Measurements from ENCODE around the gene NRARP.

DNA sequence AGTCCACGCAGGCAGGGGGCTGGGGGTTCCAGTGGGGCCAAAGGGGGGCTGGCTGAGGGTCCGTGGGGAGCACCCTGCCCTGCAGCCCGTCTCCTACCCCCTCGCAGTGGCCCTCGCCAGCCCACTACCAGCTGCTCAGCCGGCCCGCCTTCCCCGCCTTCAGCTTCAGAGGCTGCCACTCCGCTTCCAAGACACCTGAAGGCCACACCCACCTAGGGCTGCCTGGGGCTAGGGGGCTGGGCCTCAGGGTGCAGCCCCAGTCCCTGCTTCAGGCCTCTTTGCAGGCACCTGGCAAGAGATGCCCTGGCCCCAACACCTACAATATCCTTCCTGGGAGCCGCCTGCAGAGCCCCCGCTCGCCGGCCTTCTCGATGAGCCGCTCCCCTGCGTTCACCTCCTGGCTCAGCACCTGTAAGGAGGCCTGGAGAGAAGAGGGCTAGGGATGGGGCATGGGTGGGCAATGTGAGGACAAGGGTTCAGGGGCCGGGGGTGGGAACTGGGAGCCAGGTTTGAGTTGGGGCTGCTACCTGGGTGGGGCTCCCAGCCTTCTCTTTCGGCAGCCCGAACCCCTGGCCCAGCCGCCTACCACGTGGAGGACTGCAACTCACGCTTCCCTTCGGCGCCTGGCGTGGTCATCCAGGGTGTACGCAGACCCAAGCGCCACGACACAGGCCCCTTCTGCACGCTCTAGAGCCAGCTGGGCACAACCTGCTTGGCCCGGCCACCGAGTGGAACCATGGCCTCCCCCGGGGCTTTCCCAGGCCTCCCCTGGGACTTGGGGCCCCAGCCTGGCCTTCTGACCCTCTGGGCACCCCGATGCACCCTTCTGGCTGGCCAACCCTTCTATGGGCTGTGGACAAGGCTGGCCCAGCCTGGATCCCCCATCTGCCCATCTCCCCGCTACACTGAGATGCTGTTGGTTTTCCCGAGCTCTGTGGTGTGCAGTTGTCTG lies 49.2 kb downstream of the NRARP start:
- TF ChIP-seq, protein P1, sequence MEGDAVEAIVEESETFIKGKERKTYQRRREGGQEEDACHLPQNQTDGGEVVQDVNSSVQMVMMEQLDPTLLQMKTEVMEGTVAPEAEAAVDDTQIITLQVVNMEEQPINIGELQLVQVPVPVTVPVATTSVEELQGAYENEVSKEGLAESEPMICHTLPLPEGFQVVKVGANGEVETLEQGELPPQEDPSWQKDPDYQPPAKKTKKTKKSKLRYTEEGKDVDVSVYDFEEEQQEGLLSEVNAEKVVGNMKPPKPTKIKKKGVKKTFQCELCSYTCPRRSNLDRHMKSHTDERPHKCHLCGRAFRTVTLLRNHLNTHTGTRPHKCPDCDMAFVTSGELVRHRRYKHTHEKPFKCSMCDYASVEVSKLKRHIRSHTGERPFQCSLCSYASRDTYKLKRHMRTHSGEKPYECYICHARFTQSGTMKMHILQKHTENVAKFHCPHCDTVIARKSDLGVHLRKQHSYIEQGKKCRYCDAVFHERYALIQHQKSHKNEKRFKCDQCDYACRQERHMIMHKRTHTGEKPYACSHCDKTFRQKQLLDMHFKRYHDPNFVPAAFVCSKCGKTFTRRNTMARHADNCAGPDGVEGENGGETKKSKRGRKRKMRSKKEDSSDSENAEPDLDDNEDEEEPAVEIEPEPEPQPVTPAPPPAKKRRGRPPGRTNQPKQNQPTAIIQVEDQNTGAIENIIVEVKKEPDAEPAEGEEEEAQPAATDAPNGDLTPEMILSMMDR (conservative IDR thresholded peaks at IDR 0.05; ENCODE audit: low read depth, low read length) = no peak
- TF ChIP-seq EZH2 (IDR thresholded peaks at IDR 0.05; ENCODE audit: borderline replicate concordance, low read depth, low read length, poor library complexity, severe bottlenecking) = no peak
